GM18870 (cell line): Measurements from ENCODE around the gene HAND2.

ENCODE experiments used
- ATAC-seq: cut with Tn5 transposase; IDR thresholded peaks from one replicate; pipeline ENCODE4 v1.9.1; 2021; ENCODE audit warnings: moderate library complexity; ENCODE audit not compliant: unreplicated experiment

The HAND2 gene

DNA sequence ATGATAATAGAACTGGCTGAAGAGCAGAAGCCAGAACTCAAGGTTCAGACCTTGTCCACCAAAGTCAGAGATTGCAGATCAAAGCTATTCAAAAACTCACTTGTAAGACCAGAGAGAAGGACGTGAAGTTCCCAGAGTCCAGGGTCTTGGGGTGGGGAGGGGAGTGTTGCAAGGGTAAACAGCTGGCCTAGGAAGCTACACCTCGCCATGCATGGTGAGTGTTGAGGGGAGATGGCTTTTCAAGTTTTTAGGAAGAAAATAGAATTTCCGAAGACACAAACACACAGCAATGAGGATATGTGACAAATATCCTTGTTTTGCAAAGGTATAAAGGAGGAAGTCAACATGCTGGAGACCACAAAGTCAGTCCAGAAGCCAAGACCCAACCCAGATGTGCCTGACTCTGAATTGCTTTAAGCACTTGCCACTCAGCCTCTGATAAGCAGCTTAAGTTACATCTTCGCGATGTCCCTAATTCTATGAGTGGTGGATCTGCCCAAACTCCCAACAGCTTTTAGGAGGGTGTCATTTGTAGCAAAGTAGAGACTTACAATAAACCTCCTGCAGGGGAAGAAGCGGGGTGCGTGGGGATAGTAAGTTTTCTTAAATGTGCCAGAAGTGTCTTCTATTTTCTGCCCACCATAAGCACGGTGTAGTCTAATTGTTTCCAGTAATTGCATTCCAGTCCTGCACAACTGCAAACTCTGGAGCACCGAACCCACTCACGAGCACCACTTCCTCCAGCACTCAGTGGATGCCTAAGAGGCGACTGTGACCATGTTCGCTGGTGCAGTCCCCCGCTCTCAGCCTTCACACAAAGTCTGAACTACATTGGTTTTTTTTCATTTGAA is 26.5 kb downstream of the HAND2 start:
- ATAC-seq: no peak

GRCh38 chr4:173502282-173502681 is 27.7 kb downstream of the HAND2 start:
- ATAC-seq: no peak

DNA sequence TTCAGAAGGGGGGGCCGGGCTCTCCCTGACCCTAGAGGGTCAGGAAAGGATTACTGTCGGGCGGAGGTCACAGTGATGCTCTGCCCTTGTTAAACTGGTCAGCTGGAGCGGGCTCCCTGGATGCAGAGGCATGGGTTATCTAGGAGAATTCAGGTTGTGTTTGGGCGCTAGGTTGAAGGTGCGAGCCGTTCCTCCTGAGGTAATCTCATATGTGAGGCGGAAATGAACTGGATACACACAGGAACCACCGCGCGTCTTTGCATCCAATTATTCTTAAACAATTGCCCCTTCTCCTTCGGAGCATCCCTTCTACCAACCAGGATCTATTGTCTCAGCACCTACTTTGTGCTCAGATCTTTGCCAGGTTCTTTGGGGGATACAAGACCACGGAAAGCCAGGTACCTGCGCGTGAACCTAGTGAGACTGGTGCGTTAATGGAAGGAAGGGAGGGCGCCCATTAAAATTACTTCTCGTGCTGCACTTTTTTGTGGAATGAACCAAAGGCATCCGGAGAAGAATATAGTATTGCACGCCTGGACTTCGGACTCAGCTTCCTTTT is 28.4 kb downstream of the HAND2 start:
- no peak for ATAC-seq

DNA sequence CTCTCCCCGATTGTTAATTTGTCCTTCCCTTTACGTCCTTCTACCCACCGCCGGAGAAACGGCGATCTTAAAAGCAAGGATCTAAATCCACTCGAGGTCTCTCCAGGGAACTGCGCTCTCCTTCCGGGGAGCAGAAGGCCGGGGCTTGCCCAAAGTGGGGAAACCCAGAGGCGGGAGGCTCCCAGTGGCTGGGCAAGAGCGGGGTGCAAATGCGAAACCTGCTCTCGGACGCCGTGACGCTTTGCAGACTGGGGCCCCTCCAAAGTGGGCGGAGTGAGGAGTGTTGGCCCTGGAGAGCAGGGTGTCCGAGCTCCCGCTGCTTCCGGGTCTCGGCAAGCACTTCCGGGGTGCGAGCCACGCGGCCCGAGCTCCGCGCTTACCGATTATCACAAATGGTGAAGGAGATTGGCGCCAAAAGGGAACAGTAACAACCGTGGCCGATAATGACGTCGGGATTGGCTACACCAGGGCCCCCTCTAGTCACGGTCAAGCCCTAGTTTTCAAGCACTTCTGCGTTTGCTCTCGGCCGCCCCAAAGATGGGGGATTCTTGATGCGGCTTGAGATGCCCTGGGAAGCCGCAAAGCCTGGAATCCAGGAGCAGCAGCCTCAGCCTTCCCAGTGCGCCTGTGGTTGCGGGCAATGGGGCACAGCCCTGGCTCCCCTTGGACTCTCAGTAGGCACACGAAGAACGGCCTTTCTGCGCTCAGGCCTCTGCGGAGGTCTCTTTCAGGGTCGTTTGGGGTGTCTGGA is 29.0 kb downstream of the HAND2 start:
- ATAC-seq: no peak

- no peak for ATAC-seq
These were observed 30.1 kb downstream of the HAND2 start for GRCh38 chr4:173499658-173500535.

- no peak for ATAC-seq
These were observed 31.3 kb downstream of the HAND2 start for GRCh38 chr4:173498771-173499170.

DNA sequence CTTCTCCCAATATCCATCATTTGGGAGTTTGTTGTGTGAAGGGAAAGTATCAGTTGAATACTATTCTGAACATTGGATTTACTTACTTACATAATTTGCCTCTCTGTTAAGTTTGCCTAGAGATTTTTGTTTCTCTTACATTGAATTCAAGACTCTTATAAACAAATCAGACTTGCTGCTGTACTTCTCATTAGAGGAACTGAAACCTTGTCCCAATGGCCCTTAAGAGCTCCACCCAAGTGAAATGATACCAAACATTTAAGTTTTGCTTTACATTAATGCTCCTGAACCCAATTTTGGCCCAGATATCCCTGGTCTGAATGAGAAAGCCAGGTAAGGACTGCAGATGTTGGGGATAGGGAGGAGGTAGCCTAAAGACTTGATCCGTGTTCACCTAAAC is 32.0 kb downstream of the HAND2 start:
- peak; percentile 43 for ATAC-seq

DNA sequence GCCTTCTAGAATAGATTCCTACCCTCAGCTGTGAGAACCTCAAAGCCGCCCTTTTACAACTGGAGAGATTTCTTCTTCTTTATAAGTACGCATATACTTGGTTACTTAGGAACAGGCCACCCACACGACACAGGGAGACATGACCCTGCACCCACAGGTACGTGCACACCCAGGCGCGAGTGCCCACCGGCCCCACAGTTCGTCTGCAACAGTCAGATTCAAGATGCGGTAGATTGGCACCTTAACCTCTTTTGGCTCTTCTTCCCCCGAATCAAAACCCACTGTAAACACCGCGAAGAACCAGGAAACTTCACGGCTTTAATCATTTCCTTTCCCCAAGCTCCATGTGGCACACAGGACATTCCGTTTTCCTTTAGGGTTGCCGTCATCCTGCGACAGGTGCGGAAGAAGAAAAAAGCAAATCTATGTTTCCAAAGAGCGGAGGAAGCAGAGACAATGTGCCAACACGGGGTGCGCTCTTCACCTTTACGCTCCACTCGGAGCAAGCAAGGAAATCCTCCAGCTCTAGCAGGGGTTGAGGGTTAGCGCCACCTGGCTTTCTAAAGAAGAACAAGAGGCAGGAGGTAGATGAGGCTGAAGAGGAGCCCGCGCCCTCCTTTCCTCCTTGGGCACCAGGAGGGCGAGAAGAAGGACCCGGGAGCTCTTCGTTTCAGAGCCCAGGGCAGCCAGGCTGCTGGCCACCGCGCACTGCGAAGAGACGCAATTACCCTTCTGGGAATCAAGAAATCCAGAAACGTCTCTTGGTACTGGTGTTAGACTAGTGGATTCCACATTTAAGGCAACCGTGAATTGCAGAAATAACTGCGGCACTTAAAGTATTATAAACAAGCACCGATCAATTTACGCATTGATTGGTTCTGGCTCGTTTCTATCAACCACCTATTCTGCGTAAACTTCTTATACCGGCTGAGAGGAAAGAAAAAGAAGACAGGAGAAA is 35.7 kb downstream of the HAND2 start:
- peak; percentile 92 for ATAC-seq

DNA sequence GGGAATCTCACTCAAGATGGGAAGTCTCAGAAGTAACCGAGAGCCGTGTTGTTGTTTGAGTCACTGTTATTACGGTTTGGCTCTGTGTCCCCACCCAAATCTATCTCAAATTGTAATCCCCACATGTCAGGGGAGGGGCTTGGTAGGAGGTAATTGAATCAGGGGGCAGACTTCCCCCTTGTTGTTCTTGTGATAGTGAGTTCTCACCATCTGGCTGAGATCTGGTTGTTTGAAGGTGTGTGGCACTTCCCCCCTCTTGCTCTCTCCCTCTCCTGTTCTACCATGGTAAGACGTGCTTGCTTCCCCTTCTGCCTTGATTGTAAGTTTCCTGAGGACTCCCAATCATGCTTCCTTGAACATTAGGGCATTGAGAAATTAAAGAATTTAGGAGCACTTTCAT is 37.0 kb downstream of the HAND2 start:
- no peak for ATAC-seq

- ATAC-seq: no peak
These were observed 37.7 kb downstream of the HAND2 start for GRCh38 chr4:173492315-173492714.

DNA sequence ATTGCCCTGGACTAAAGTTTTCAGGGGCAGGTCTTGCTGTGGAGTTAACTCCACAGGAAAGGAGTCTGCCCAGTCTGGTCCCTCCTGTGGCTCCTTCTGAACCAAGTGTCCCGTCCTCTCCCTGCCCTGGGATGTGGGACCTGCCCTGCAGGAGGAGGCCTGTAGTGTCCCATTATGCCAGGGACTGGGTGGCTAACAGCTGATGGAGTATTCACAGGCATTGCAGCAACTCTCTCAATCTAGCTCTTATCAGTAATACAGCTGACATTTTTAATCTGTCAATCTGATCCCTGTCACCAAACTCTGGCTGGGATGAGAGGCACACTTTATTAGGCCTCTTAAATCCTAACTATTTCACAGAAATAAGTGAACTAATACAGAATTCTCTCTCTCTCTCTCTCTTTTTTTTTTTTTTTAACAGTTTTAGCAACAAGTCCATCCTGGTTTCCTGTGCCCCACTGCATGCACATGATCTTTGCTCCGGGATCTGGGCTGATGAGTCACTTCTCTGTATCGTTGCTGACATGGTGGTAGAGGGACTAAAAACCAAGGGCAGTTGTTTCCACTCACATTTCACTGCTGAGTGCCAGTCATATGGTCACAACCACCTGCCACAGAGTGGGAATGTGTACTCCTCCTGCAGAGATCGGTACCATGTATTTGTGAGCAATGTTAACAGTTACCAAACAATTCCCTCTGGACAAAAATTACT is 39.1 kb downstream of the HAND2 start:
- no peak for ATAC-seq

DNA sequence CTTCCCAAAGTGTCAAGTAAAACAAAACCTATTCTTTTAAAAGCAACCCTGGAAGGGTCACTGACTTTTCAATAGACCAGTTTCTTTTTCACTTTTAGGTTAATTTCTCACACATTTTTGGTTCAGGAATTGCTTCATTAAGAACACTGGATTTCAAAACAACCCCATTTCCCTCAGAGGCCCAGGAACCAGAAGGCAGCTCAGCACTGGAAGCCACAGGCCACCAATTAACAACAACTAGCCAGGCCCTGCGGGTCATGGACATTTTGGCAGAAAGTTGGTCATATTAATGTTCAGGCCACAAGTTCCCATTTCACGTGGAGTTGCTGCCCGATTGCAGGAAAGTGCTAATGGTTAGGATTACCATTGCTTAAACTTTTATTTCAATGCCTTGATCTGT is 39.8 kb downstream of the HAND2 start:
- no peak for ATAC-seq

GRCh38 chr4:173489514-173489913 is 40.5 kb downstream of the HAND2 start:
- no peak for ATAC-seq

GRCh38 chr4:173488656-173489055 is 41.4 kb downstream of the HAND2 start:
- no peak for ATAC-seq

- no peak for ATAC-seq
These were observed 42.0 kb downstream of the HAND2 start for GRCh38 chr4:173488074-173488473.

DNA sequence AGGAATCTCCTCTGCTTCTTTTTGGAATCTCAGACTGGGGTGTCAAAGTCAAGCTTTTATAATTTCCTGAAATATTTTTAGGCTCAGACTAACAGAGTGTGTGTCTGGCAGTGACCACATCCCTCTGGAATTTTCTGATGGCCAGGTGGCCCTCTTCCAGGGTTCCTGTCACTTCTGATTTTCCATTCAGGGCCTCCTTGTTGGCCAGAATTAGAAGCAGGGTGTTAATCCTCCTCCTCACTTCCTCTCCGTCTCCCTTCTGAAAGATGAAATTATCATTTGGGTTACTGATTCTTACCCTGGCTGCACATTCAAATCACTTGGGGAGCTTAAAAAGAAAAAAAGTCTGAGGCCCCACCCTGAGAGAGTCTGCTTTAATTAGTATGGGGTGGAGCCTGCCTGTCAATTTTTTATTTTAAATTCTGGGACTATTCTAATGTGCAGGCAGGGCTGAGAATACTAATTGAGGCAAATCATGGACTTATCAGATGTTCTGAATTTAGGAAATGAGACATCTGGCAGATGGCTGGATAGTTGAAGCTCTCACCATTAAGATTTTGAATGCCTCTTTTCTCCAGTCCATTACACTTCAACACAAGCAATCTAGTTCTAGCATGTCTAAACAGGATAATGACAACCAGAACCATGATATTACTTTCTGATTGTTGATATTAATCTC is 43.2 kb downstream of the HAND2 start:
- ATAC-seq: no peak

- ATAC-seq: no peak
These were observed 44.9 kb downstream of the HAND2 start for GRCh38 chr4:173485164-173485563.

GRCh38 chr4:173482330-173482931 is 47.6 kb downstream of the HAND2 start:
- no peak for ATAC-seq
